Endothelial cell (in vitro differentiated cells): Measurements from ENCODE around the gene LGALS3. TPM values are rescaled to one million over a fixed set of nuclear protein-coding genes. Genes with fewer than 3 reads are reported as not detected.

Source experiments
- DNase-seq: peaks from one replicate; pipeline ENCODE4 v3.0.0; 2021; ENCODE audit warnings: low spot score
- H3K27ac Mint-ChIP-seq: one replicate; pipeline ENCODE4 v1.8.0; 2021; ENCODE audit warnings: mixed read lengths, inconsistent platforms; ENCODE audit not compliant: unreplicated experiment
- H3K27me3 Mint-ChIP-seq: one replicate; pipeline ENCODE4 v1.8.0; 2021; ENCODE audit warnings: mild to moderate bottlenecking, moderate library complexity, mixed read lengths, inconsistent platforms; ENCODE audit not compliant: unreplicated experiment
- H3K36me3 Mint-ChIP-seq: one replicate; pipeline ENCODE4 v1.8.0; 2021; ENCODE audit warnings: mild to moderate bottlenecking, low read depth, mixed read lengths, inconsistent platforms; ENCODE audit not compliant: unreplicated experiment
- H3K4me1 Mint-ChIP-seq: one replicate; pipeline ENCODE4 v1.8.0; 2021; ENCODE audit warnings: mild to moderate bottlenecking, mixed read lengths, inconsistent platforms; ENCODE audit not compliant: unreplicated experiment
- H3K4me3 Mint-ChIP-seq: one replicate; pipeline ENCODE4 v1.8.0; 2021; ENCODE audit warnings: mild to moderate bottlenecking, mixed read lengths, inconsistent platforms; ENCODE audit not compliant: unreplicated experiment
- H3K9me3 Mint-ChIP-seq: one replicate; pipeline ENCODE4 v1.8.0; 2021; ENCODE audit warnings: mixed read lengths, inconsistent platforms; ENCODE audit not compliant: unreplicated experiment
- total RNA-seq: library from RNA; stranded (reverse); fragmentation: NEBNext Ultra II Directional; extraction: Animal tissue kit (Norgen Biotek cat#: 25700); gene quantifications from one replicate; pipeline ENCODE4 v1.2.1, GENCODE V29; 2021; ENCODE audit not compliant: unreplicated experiment
- TF ChIP-seq, protein P1 (sequence below): fragments of 200-600 bp; sonication (generic); IDR thresholded peaks from one replicate; pipeline ENCODE4 v1.5.0; 2021; ENCODE audit warnings: antibody characterized with exemption; ENCODE audit not compliant: unreplicated experiment

The LGALS3 gene
- total RNA-seq, 1 donor from 2014 or later = 4.1 TPM

DNA sequence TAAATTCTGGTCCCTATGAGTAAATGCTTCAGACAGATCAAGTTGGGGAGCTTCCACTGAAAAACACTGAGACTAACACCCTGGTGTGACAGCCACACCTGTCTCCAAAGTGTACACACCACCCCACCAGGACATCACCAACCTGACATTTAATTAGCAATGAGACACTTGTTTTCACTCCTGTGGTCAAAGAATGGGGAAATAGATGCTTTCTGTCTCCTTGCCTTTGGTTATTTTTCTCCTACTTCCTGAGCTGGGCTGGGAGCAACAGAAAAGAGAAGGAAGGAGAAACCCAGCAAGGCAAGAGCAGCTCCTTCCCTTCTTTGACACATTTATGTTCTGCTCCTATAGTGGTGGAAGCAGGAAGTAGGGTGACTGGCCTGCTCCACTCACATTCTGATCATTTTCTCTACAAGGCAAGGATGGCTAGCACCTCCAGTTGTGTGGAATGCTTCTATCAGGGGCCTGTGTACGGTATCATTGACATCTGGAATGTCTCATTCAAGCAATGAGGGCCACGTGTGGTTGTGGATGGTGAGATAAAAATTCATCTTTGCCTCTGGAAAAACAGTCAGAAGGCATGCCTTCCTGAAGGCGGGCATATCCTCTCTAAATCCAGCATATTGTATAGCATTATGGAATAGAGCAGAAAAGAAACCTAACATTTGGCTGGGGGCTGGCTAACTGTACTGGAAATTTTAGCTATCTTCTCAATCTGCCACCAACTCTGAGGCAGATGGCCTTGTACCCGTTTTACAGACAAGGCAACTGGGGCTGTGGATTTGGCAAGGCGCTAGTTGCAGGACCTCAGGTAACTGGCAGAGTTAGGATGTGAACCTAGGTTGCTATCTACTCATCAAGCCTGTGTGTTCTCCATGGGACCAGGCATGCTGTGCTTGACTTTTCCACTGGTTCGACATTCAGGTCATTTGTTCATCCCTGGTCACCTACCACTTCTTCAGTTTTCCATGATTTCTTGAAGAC is 24.8 kb upstream of the LGALS3 start:
- no peaks in the 10 kb centered on the region for H3K36me3 Mint-ChIP-seq
- no peaks in the 10 kb centered on the region for H3K27me3 Mint-ChIP-seq
- TF ChIP-seq, protein P1, sequence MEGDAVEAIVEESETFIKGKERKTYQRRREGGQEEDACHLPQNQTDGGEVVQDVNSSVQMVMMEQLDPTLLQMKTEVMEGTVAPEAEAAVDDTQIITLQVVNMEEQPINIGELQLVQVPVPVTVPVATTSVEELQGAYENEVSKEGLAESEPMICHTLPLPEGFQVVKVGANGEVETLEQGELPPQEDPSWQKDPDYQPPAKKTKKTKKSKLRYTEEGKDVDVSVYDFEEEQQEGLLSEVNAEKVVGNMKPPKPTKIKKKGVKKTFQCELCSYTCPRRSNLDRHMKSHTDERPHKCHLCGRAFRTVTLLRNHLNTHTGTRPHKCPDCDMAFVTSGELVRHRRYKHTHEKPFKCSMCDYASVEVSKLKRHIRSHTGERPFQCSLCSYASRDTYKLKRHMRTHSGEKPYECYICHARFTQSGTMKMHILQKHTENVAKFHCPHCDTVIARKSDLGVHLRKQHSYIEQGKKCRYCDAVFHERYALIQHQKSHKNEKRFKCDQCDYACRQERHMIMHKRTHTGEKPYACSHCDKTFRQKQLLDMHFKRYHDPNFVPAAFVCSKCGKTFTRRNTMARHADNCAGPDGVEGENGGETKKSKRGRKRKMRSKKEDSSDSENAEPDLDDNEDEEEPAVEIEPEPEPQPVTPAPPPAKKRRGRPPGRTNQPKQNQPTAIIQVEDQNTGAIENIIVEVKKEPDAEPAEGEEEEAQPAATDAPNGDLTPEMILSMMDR = no peak
- no peak for DNase-seq
- no peak overlapping the region for H3K27ac Mint-ChIP-seq
- H3K4me3 Mint-ChIP-seq = no peak overlapping the region
- no peaks in the 10 kb centered on the region for H3K9me3 Mint-ChIP-seq
- H3K4me1 Mint-ChIP-seq = peaks cover 8% of the 10 kb centered on the region

DNA sequence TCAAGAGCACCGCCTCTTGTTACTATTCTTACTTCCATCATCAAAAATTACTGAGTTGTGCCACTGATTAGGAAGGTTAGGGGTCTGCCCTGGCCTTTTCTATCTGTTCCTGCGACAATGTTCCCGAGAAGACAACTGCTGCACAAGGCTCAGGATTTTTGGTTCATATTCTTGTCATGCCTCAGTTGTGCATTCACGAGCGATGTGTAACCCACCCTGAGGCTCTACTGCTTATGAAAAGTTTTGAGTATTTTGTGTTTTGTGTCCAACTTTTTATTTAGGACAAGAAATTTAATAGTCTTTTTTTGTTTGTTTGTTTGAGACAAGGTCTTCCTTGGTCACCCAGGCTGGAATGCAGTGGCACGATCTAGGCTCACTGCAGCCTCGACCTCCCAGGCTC is 23.1 kb upstream of the LGALS3 start:
- no peak for DNase-seq
- Mint-ChIP-seq H3K36me3 (no peaks in the 10 kb centered on the region), H3K27ac (no peak overlapping the region), H3K4me3 (no peak overlapping the region), H3K4me1 (peaks cover 8% of the 10 kb centered on the region), H3K9me3 (no peaks in the 10 kb centered on the region), H3K27me3 (peaks cover 2% of the 10 kb centered on the region)
- TF ChIP-seq, protein P1 = no peak

DNA sequence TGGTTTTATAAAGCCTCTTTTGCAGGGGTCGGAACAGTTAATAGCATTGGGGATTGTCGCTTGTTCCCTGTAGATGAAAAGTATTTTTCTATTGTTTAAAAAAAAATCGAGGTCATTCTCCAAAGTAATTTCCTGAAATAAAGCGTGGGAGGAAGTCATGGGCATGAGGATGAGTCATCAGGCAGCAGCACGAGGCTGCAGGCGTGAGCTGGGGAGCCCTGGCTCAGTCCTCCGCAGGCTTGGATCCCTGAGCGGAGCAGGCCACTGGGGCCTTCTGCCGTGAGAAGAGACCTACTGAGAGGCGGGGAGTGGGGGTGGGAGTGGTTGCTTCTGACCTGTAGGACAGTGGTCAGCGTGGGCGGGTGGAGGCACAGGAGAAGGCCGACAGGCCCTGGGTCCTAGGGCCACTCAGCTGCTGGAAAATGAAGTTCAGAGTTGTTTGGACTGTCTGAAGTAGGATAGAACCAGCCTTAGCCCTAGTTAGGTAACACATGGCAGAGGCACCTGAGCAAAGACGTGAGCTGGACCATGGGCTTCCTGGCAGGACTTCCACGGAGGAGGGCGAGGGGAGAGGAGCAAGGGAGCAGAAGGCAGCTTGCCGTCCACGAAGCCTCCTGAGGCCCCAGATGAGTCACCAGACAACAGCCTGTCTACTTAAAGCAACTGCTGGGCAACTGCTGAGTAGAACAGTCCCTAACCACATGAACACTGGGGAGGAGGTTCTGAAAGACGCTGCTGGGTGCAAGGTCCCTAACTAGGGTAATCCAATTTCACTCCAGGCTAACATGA is 21.1 kb upstream of the LGALS3 start:
- peak; percentile 15 for DNase-seq
- peak overlapping the region; percentile 49 for H3K27ac Mint-ChIP-seq
- H3K4me3 Mint-ChIP-seq = no peak overlapping the region
- H3K4me1 Mint-ChIP-seq = peaks cover 8% of the 10 kb centered on the region
- no peaks in the 10 kb centered on the region for H3K36me3 Mint-ChIP-seq
- H3K27me3 Mint-ChIP-seq = peaks cover 2% of the 10 kb centered on the region
- TF ChIP-seq, protein P1 = no peak
- H3K9me3 Mint-ChIP-seq = no peaks in the 10 kb centered on the region

GRCh38 chr14:55109836-55110235 is 19.2 kb upstream of the LGALS3 start:
- H3K36me3 Mint-ChIP-seq = peaks cover 5% of the 10 kb centered on the region
- DNase-seq = no peak
- H3K4me1 Mint-ChIP-seq = peaks cover 18% of the 10 kb centered on the region
- H3K4me3 Mint-ChIP-seq = no peak overlapping the region
- no peak overlapping the region for H3K27ac Mint-ChIP-seq
- H3K9me3 Mint-ChIP-seq = peaks cover 4% of the 10 kb centered on the region
- TF ChIP-seq, protein P1 = no peak
- H3K27me3 Mint-ChIP-seq = peaks cover 4% of the 10 kb centered on the region
